DOHH2 (cell line): ENCODE data around the gene KL.

Source experiments
- H3F3A ChIP-seq: fragments of 200-600 bp; sonication (generic), shearing (Covaris generic); 2 replicates; pipeline ENCODE4 v1.6.0; 2016; ENCODE audit warnings: antibody characterized with exemption, mild to moderate bottlenecking; ENCODE audit not compliant: control insufficient read depth, insufficient read depth
- H3K27ac ChIP-seq: fragments of 200-600 bp; sonication (generic); 2 replicates; pipeline ENCODE4 v1.5.1; 2014; ENCODE audit warnings: low read depth, mild to moderate bottlenecking, low read length, moderate library complexity
- H3K27me3 ChIP-seq: fragments of 200-600 bp; sonication (generic); 2 replicates; pipeline ENCODE4 v1.6.1; 2014; ENCODE audit warnings: mild to moderate bottlenecking, low read length, mixed read lengths; ENCODE audit not compliant: control insufficient read depth
- H3K36me3 ChIP-seq: fragments of 200-600 bp; sonication (generic); 2 replicates; pipeline ENCODE4 v1.6.1; 2014; ENCODE audit warnings: mild to moderate bottlenecking, low read length, moderate library complexity, mixed read lengths; ENCODE audit not compliant: control insufficient read depth
- H3K4me1 ChIP-seq: fragments of 200-600 bp; sonication (generic); 2 replicates; pipeline ENCODE4 v1.6.1; 2014; ENCODE audit warnings: mild to moderate bottlenecking, low read length, mixed read lengths; ENCODE audit not compliant: control insufficient read depth
- H3K4me2 ChIP-seq: fragments of 200-600 bp; sonication (generic); 2 replicates; pipeline ENCODE4 v1.6.0; 2014; ENCODE audit warnings: mild to moderate bottlenecking, low read length, moderate library complexity
- H3K4me3 ChIP-seq: fragments of 200-600 bp; sonication (generic); 2 replicates; pipeline ENCODE4 v1.5.1; 2014; ENCODE audit warnings: mild to moderate bottlenecking, low read length, mixed read lengths
- H3K79me2 ChIP-seq: fragments of 200-600 bp; sonication (generic); 2 replicates; pipeline ENCODE4 v1.6.1; 2014; ENCODE audit warnings: mild to moderate bottlenecking, low read length, mixed read lengths; ENCODE audit not compliant: control insufficient read depth
- H3K9me2 ChIP-seq: fragments of 200-600 bp; sonication (generic); replicated peaks from 2 replicates; pipeline ENCODE4 v1.6.1; 2014; ENCODE audit warnings: mild to moderate bottlenecking, low read length, mixed read lengths; ENCODE audit not compliant: control insufficient read depth
- H3K9me3 ChIP-seq: fragments of 200-600 bp; sonication (generic); 2 replicates; pipeline ENCODE4 v1.6.1; 2014; ENCODE audit warnings: antibody characterized with exemption, low read length, mixed read lengths; ENCODE audit not compliant: control insufficient read depth, insufficient read depth
- H4K20me1 ChIP-seq: fragments of 200-600 bp; sonication (generic); 2 replicates; pipeline ENCODE4 v1.6.0; 2014; ENCODE audit warnings: low read depth, mild to moderate bottlenecking, antibody characterized with exemption, low read length, moderate library complexity; ENCODE audit not compliant: control insufficient read depth, insufficient read depth
- EZH2phosphoT487 ChIP-seq: fragments of 200-600 bp; sonication (generic); IDR thresholded peaks from 2 replicates; pipeline ENCODE4 v1.6.1; 2017; ENCODE audit warnings: borderline replicate concordance, mild to moderate bottlenecking, antibody characterized with exemption, low read length, moderate library complexity, mixed read lengths
- TF ChIP-seq, protein P1 (sequence below): fragments of 200-600 bp; sonication (generic); IDR thresholded peaks from one replicate; pipeline ENCODE4 v1.5.1; 2014; ENCODE audit warnings: antibody characterized with exemption, mild to moderate bottlenecking, low read depth, low read length; ENCODE audit not compliant: poor library complexity, severe bottlenecking

KL gene

DNA sequence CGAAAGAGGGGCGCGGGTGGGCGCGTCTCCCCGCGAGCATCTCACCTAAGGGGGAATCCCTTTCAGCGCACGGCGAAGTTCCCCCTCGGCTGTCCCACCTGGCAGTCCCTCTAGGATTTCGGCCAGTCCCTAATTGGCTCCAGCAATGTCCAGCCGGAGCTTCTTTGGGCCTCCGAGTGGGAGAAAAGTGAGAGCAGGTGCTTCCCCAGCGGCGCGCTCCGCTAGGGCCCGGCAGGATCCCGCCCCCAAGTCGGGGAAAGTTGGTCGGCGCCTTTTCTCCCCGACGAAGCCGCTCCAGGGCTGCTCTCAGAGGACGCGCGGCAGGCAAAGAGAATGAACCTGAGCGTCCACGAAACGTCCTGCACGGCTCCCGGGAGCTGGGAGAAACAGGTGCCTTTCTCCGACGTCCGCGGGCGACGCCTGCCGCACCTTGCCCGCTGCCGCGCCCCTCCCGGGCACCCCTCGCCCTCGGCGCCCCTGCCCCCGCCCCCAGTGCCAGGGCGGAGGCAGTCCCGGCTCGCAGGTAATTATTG is 366 bp upstream of the KL start:
- no peaks in the 10 kb centered on the region for H3K79me2 ChIP-seq
- H3K36me3 ChIP-seq: no peaks in the 10 kb centered on the region
- H3K9me2 ChIP-seq: no peaks in the 10 kb centered on the region
- no peak for TF ChIP-seq EZH2phosphoT487
- TF ChIP-seq, protein P1, sequence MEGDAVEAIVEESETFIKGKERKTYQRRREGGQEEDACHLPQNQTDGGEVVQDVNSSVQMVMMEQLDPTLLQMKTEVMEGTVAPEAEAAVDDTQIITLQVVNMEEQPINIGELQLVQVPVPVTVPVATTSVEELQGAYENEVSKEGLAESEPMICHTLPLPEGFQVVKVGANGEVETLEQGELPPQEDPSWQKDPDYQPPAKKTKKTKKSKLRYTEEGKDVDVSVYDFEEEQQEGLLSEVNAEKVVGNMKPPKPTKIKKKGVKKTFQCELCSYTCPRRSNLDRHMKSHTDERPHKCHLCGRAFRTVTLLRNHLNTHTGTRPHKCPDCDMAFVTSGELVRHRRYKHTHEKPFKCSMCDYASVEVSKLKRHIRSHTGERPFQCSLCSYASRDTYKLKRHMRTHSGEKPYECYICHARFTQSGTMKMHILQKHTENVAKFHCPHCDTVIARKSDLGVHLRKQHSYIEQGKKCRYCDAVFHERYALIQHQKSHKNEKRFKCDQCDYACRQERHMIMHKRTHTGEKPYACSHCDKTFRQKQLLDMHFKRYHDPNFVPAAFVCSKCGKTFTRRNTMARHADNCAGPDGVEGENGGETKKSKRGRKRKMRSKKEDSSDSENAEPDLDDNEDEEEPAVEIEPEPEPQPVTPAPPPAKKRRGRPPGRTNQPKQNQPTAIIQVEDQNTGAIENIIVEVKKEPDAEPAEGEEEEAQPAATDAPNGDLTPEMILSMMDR: no peak
- H3F3A ChIP-seq: no peaks in the 10 kb centered on the region
- no peak overlapping the region for H3K27ac ChIP-seq
- no peaks in the 10 kb centered on the region for H3K4me1 ChIP-seq
- H3K4me3 ChIP-seq: no peak overlapping the region
- H3K27me3 ChIP-seq: 0 out of 2 replicates have a peak, but pooled peaks cover 3% of the 10 kb centered on the region
- no peak overlapping the region for H3K4me2 ChIP-seq
- H4K20me1 ChIP-seq: no peaks in the 10 kb centered on the region
- no peaks in the 10 kb centered on the region for H3K9me3 ChIP-seq

DNA sequence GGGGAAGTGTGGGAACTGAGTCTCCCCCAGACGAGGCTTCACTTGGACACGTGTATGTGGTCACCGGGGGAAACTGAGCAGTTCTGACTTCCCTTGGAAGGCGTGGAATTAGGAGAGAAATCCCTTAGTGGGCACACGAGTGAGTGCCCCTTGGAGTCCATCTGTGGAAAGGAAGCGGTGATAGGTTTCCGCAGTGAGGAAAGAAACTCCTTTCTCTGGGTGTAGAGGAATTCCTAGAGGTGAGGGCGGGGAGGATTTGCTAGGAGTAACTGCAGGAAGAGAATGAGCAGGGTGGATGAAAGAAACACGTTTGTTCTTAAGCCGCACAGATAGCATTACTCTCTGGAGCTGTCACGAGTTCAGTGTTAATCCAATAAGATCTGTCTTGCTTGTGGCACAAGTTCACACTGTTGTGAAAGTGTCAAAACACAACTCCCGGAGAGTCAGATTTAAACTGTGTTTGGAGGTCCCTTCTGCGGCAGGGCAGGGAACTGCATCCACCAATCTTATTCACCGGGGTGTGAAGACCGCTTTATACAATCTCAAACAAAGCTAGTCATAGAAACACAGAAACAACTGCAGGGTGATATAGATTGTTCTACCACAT is 1.2 kb downstream of the KL start:
- Histone ChIP-seq H3K36me3 (no peaks in the 10 kb centered on the region), H3K4me1 (no peaks in the 10 kb centered on the region), H3K9me2 (no peaks in the 10 kb centered on the region), H3F3A (no peaks in the 10 kb centered on the region), H3K4me3 (no peak overlapping the region), H3K27me3 (0 out of 2 replicates have a peak, but pooled peaks cover 4% of the 10 kb centered on the region), H3K4me2 (no peak overlapping the region), H3K9me3 (no peaks in the 10 kb centered on the region), H4K20me1 (no peaks in the 10 kb centered on the region), H3K27ac (no peak overlapping the region), H3K79me2 (no peaks in the 10 kb centered on the region)
- TF ChIP-seq, protein P1: no peak
- TF ChIP-seq EZH2phosphoT487: no peak

DNA sequence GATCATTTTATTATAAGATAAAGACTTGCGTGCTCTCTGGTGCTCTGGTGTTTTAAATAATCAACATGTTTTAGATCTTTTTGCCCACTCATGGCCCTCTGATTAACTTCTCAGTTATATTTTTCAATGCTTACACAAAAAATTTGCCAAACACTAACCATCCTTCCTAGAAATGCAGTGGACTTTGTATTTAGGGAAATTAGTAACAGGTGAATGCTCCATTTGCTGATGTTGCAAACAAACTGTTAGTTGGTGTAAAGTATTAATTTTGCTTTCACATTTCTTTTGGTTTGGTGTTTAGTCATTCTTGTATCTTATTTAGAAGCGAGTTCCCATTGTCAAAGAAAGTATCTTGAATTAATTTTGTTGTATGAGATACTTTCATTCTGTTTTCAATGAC is 2.7 kb downstream of the KL start:
- TF ChIP-seq EZH2phosphoT487: no peak
- TF ChIP-seq, protein P1: no peak
- Histone ChIP-seq H3F3A (no peaks in the 10 kb centered on the region), H3K27ac (no peak overlapping the region), H4K20me1 (no peaks in the 10 kb centered on the region), H3K79me2 (no peaks in the 10 kb centered on the region), H3K4me2 (no peak overlapping the region), H3K36me3 (no peaks in the 10 kb centered on the region), H3K9me3 (no peaks in the 10 kb centered on the region), H3K4me1 (no peaks in the 10 kb centered on the region), H3K4me3 (no peak overlapping the region), H3K27me3 (peaks cover 7% of the 10 kb centered on the region; the same call in 1 of the 2 replicates), H3K9me2 (no peaks in the 10 kb centered on the region)
